ENCODE results near the gene MDFI. TPM values are rescaled to one million over a fixed set of nuclear protein-coding genes. Genes with fewer than 3 reads are reported as not detected.

The MDFI gene
- total RNA-seq, 1 donor from 2014 or later: 61.2 TPM

GRCh38 chr6:41691426-41692079, 53.3 kb downstream of the MDFI start:
- no peak overlapping the region for H3K4me3 ChIP-seq (ENCODE audit: low read depth, low read length)

GRCh38 chr6:41692080-41692675, 53.9 kb downstream of the MDFI start:
- no peak for TF ChIP-seq CTCF (conservative IDR thresholded peaks at IDR 0.05; ENCODE audit: low read depth, low read length)
- H3K4me3 ChIP-seq (ENCODE audit: low read depth, low read length): no peak overlapping the region
- DNase-seq (ENCODE audit: low read depth): no peak

More at GRCh38 chr6:41691426-41692079, 53.3 kb downstream of the MDFI start:
- TF ChIP-seq CTCF (conservative IDR thresholded peaks at IDR 0.05; ENCODE audit: low read depth, low read length): no peak
- DNase-seq (ENCODE audit: low read depth): no peak

- no peak for DNase-seq (ENCODE audit: low read depth)
- no peak overlapping the region for H3K4me3 ChIP-seq (ENCODE audit: low read depth, low read length)
- TF ChIP-seq CTCF (conservative IDR thresholded peaks at IDR 0.05; ENCODE audit: low read depth, low read length): no peak
These were observed 54.5 kb downstream of the MDFI start for GRCh38 chr6:41692730-41693129.

- DNase-seq (ENCODE audit: low read depth): no peak
- no peak overlapping the region for H3K4me3 ChIP-seq (ENCODE audit: low read depth, low read length)
- TF ChIP-seq CTCF (conservative IDR thresholded peaks at IDR 0.05; ENCODE audit: low read depth, low read length): no peak
These were observed 55.3 kb downstream of the MDFI start for GRCh38 chr6:41693281-41694240.

- DNase-seq (ENCODE audit: low read depth): no peak
- no peak for TF ChIP-seq CTCF (conservative IDR thresholded peaks at IDR 0.05; ENCODE audit: low read depth, low read length)
- H3K4me3 ChIP-seq (ENCODE audit: low read depth, low read length): no peak overlapping the region
These were observed 56.7 kb downstream of the MDFI start for GRCh38 chr6:41694815-41695526.

- TF ChIP-seq CTCF (conservative IDR thresholded peaks at IDR 0.05; ENCODE audit: low read depth, low read length): no peak
- DNase-seq (ENCODE audit: low read depth): no peak
- no peak overlapping the region for H3K4me3 ChIP-seq (ENCODE audit: low read depth, low read length)
These were observed 57.6 kb downstream of the MDFI start for GRCh38 chr6:41695825-41696224.
